RWPE2 (cell line): ENCODE results near the gene CNOT6L.
"Not testable (repeated sequence)": the region's sequence is repeated elsewhere in the genome, so short reads cannot be mapped to it uniquely, and the experiment has no call there.

ENCODE experiments used
- ATAC-seq: fragments of 200-7000 bp; cut with Tn5 transposase; 3 replicates; pipeline ENCODE4 v1.9.1; 2021; ENCODE audit warnings: low read depth
- DNase-seq: peaks from one replicate; pipeline ENCODE4 v3.0.0-alpha.2; 2020; ENCODE audit warnings: low spot score
- H3K27ac ChIP-seq: fragments of 450-650 bp; 2 replicates; pipeline ENCODE4 v1.5.1; 2017; ENCODE audit warnings: mild to moderate bottlenecking; ENCODE audit not compliant: poor library complexity, severe bottlenecking
- H3K27me3 ChIP-seq: fragments of 250-450 bp; sonication (Bioruptor Pico); 2 replicates; pipeline ENCODE4 v1.5.1; 2021; ENCODE audit warnings: mild to moderate bottlenecking, moderate library complexity; ENCODE audit not compliant: insufficient read depth, poor library complexity, severe bottlenecking
- H3K36me3 ChIP-seq: fragments of 250-450 bp; sonication (Bioruptor Pico); 2 replicates; pipeline ENCODE4 v1.5.1; 2020; ENCODE audit warnings: low read depth, mild to moderate bottlenecking, moderate library complexity
- H3K4me1 ChIP-seq: fragments of 250-450 bp; sonication (Bioruptor Pico); 2 replicates; pipeline ENCODE4 v1.5.1; 2021; ENCODE audit warnings: mild to moderate bottlenecking, moderate library complexity; ENCODE audit not compliant: insufficient read depth, poor library complexity, severe bottlenecking
- H3K4me3 ChIP-seq: fragments of 250-450 bp; sonication (Bioruptor Pico); 2 replicates; pipeline ENCODE4 v1.5.1; 2021; ENCODE audit warnings: mild to moderate bottlenecking, moderate library complexity; ENCODE audit not compliant: severe bottlenecking
- H3K9me3 ChIP-seq: fragments of 250-450 bp; sonication (Bioruptor Pico); 2 replicates; pipeline ENCODE4 v1.5.1; 2021; ENCODE audit warnings: mild to moderate bottlenecking, moderate library complexity; ENCODE audit not compliant: severe bottlenecking
- TF ChIP-seq, protein P1 (sequence below): fragments of 450-650 bp; IDR thresholded peaks from one replicate; pipeline ENCODE4 v1.5.1; 2017; ENCODE audit warnings: mild to moderate bottlenecking, moderate library complexity; ENCODE audit not compliant: poor library complexity, severe bottlenecking

Gene CNOT6L

DNA sequence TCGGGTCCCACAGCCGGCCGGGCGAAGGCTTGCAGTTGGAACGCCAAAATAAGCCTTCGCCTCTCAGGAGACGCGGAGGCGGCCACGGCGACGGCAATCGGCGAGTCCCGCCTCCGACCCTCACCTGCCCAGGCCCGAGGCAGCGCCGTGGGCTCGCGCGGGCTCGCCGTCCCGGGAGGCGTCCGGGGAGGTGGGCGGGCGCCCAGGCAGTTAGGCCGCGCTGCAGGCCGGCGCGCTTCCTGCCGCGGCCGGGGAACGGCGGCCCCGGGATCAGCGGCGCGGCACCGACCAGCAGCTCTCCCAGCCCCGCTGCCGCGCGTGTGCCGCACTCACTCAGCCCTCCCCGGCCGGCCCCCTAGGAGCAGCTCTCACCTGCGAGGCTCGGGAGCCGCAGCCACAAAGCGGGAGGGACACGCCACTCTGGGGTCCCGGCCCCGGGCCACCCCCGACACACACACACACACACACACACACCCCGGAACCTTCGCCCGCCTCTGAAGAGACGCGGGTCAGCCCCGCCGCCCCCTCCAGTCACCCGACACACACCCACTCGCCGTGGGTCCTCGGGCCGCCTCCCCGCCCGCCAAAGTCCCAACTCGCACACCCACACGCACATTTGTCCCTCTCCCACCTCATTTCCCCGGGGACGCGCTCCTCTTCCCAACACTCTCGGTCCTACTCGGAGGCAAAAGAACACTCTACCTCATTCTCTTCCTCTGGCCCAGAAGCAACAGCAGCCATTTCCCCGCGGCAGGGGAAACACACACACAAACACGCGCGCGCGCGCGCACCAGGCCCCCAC is at the start of gene CNOT6L:
CNOT6L (minus strand) TSS at position 767 of the 802 bp plus-strand sequence; CDS start at position 707, 60 bp downstream.
- Histone ChIP-seq H3K4me3 (peak within 1 kb of the TSS; percentile 79), H3K36me3 (peaks cover 6% of the 10 kb centered on the region; the same call in 1 of the 2 replicates), H3K4me1 (peaks cover 15% of the 10 kb centered on the region), H3K27ac (peak within 1 kb of the TSS; percentile 86), H3K27me3 (no peaks in the 10 kb centered on the region), H3K9me3 (no peaks in the 10 kb centered on the region)
- TF ChIP-seq, protein P1, sequence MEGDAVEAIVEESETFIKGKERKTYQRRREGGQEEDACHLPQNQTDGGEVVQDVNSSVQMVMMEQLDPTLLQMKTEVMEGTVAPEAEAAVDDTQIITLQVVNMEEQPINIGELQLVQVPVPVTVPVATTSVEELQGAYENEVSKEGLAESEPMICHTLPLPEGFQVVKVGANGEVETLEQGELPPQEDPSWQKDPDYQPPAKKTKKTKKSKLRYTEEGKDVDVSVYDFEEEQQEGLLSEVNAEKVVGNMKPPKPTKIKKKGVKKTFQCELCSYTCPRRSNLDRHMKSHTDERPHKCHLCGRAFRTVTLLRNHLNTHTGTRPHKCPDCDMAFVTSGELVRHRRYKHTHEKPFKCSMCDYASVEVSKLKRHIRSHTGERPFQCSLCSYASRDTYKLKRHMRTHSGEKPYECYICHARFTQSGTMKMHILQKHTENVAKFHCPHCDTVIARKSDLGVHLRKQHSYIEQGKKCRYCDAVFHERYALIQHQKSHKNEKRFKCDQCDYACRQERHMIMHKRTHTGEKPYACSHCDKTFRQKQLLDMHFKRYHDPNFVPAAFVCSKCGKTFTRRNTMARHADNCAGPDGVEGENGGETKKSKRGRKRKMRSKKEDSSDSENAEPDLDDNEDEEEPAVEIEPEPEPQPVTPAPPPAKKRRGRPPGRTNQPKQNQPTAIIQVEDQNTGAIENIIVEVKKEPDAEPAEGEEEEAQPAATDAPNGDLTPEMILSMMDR, result no peak
- DNase-seq (peak; percentile 76), ATAC-seq (peak; percentile 66)

DNA sequence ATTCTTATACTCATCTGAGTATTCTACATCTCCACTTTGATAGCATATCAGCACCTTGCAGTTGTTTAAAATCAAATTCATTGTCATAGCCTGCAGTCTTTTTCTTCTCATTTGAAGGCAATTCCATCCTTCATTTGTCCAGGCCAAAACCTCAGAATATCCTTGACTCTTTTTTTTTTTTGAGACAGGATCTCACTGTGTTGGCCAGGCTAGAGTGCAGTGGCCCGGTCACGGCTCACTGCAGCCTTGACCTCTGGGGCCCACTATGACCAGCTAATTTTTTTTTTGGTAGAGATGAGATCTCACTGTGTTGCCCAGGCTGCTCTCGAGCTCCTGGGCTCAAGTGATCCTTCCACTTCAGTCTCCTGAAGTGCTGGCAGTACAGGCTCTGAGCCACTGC is 46.1 kb upstream of the CNOT6L start:
- Histone ChIP-seq H3K4me3 (no peak overlapping the region), H3K27me3 (no peaks in the 10 kb centered on the region), H3K36me3 (peaks cover 8% of the 10 kb centered on the region; the same call in 1 of the 2 replicates), H3K4me1 (peaks cover 13% of the 10 kb centered on the region), H3K27ac (no peak overlapping the region), H3K9me3 (no peaks in the 10 kb centered on the region)
- DNase-seq (no peak), ATAC-seq (no peak)
- TF ChIP-seq, protein P1, result no peak

DNA sequence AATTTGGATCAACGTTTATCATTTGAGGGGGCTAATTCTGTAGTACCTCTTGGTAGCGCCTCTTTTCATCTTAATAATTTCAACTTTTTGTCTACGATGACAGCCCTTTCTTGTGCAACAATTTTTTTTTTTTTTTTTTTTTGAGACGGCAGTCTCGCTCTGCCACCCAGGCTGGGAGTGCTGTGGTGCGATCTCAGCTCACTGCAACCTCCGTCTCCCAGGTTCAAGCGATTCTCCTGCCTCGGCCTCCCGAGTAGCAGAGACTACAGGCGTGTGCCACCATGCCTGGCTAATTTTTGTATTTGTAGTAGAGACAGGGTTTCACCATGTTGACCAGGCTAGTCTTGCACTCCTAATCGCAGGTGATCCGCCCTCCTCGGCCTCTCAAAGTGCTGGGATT is 44.2 kb upstream of the CNOT6L start:
- not testable (repeated sequence) for ATAC-seq, H3K9me3 ChIP-seq, H3K36me3 ChIP-seq, H3K27me3 ChIP-seq, DNase-seq
- Histone ChIP-seq H3K27ac (peak overlapping the region; percentile 74), H3K4me3 (peak overlapping the region; percentile 90), H3K4me1 (peaks cover 13% of the 10 kb centered on the region)

DNA sequence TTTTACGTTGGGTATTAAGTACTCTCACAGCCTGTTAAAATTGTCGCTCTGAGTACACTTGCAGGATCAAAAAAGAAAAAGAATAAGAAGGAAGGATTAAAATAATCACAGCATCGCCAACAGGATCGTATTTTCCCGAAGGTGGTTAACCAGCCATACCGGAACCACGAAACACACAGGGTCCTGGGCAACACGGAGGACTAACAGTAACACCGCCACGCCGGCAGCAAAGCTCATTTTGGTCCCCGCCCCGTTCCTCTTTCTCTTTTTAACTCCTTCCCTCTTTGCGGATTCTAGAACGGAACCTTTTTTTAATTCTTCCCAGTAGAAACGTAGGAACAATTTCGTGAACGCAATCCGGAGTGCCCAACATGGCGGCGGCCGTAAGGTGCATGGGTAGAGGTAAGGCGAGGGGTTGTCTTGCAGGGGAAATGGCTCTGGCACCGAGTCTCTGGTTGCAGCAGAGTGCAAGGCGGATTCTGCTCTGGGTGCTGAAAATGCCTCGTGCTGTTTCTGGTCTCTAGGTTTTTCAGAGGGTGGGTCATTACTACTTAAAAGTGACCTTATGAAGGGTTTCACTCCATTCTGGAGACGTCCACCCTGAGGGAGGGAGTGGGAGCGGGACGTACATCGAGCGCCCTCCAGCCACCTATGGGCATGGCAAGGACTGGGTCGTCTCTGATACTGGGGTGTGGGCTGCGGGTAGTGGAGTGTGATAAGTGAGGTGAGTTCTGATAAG is 43.5 kb upstream of the CNOT6L start, which contains the start of gene MRPL1:
MRPL1 (plus strand) TSS at position 353 of the 739 bp plus-strand sequence; CDS start at position 372, 19 bp downstream.
- Histone ChIP-seq H3K4me3 (peak within 1 kb of the TSS; percentile 90), H3K9me3 (no peaks in the 10 kb centered on the region), H3K36me3 (peaks cover 8% of the 10 kb centered on the region; the same call in 1 of the 2 replicates), H3K4me1 (peaks cover 13% of the 10 kb centered on the region), H3K27ac (peak within 1 kb of the TSS; percentile 74), H3K27me3 (no peaks in the 10 kb centered on the region)
- ATAC-seq (peak; percentile 95), DNase-seq (peak; percentile 90)
- TF ChIP-seq, protein P1, result peak; percentile 6

DNA sequence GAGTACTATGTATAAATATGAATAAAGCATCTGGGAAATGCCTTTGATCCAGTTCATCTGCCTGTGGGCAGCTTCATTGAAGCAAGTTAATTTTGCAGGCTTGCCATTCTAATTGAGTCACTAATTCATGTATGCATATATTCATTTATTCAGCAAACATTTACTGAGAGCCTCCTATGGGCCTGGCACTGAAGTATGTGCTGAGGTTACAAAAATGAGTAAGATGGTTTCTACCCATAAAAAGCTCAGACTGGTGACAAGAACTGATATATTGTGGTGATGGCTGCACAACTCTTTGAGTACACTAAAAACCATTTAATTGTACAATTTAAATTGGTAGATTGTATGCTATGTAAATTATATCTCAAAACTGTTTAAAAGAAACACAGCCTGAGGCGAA is 42.3 kb upstream of the CNOT6L start:
- no peak for ATAC-seq
- no peaks in the 10 kb centered on the region for H3K27me3 ChIP-seq
- H3K27ac ChIP-seq, result peak overlapping the region; percentile 74
- peaks cover 8% of the 10 kb centered on the region; the same call in 1 of the 2 replicates for H3K36me3 ChIP-seq
- no peaks in the 10 kb centered on the region for H3K9me3 ChIP-seq
- TF ChIP-seq, protein P1, result no peak
- peak overlapping the region; percentile 90 for H3K4me3 ChIP-seq
- DNase-seq, result no peak
- H3K4me1 ChIP-seq, result peaks cover 13% of the 10 kb centered on the region
